ENCODE results near the gene FCER1G.

GRCh38 chr1:161222175-161223019, 7.3 kb downstream of the FCER1G start:
- TF ChIP-seq POLR2AphosphoS5 (IDR thresholded peaks at IDR 0.05; ENCODE audit: low read depth, low read length) (no peak), REST (IDR thresholded peaks at IDR 0.05; ENCODE audit: insufficient read depth in 1 of 2, low read depth in 2 of 2, low read length in 2 of 2) (no peak), TAF1 (IDR thresholded peaks at IDR 0.05; ENCODE audit: borderline replicate concordance, insufficient read depth, low read length) (no peak)

All from PFSK-1 (cell line).